Posterior vena cava (tissue), 2 donors: ENCODE measurements around the gene HAT1. TPM values are rescaled to one million over a fixed set of nuclear protein-coding genes. Genes with fewer than 3 reads are reported as not detected.
"Not testable (repeated sequence)": the region's sequence is repeated elsewhere in the genome, so short reads cannot be mapped to it uniquely, and the experiment has no call there.

ENCODE experiments used
- DNase-seq: peaks from one replicate; pipeline ENCODE4 v3.0.0-alpha.2; 2020; ENCODE audit warnings: low spot score
- intact Hi-C, 2 donors: fragments of 100-400 bp; cut with DNase I; formaldehyde crosslinking; loops; one replicate each; pipeline versions ENCODE4 v1.14.1 to v1.14.2; 2022 to 2023
- long read RNA-seq, 2 donors: library from polyadenylated mRNA; unstranded; transcript quantifications; one replicate each; pipeline ENCODE4 v2.0.0, GENCODE V29; 2020 to 2021
- total RNA-seq, 2 donors: library from RNA; stranded (reverse); fragmentation: NEBNext Ultra II Directional; extraction: Animal tissue kit (Norgen Biotek cat#: 25700); gene quantifications; one replicate each; pipeline ENCODE4 v1.2.1, GENCODE V29; 2021
- donor health status: DM: yes; HTN: yes; CAD: no.
- donor health status: DM: yes; HTN: yes; CAD: no.

HAT1 gene, protein sequence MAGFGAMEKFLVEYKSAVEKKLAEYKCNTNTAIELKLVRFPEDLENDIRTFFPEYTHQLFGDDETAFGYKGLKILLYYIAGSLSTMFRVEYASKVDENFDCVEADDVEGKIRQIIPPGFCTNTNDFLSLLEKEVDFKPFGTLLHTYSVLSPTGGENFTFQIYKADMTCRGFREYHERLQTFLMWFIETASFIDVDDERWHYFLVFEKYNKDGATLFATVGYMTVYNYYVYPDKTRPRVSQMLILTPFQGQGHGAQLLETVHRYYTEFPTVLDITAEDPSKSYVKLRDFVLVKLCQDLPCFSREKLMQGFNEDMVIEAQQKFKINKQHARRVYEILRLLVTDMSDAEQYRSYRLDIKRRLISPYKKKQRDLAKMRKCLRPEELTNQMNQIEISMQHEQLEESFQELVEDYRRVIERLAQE
- 10 to 100 TPM; 29.1 to 42.5 TPM for total RNA-seq
- long read RNA-seq, donor 1, transcript HAT1-201 (11 exons, 1,626 nt): major isoform, 10 of 14 reads
- long read RNA-seq, donor 1, partial matches to known transcripts: 0 of 14 reads
- long read RNA-seq, donor 1, other reads (novel, unspliced or antisense): 2 of 14 reads
- long read RNA-seq, donor 2, transcript HAT1-203 (10 exons, 1,567 nt): minor isoform, 9 of 158 reads
- long read RNA-seq, donor 2, transcript HAT1-201 (11 exons, 1,626 nt): major isoform, 120 of 158 reads
- long read RNA-seq, donor 2, partial matches to known transcripts: 18 of 158 reads
- long read RNA-seq, donor 2, other reads (novel, unspliced or antisense): 10 of 158 reads

GRCh38 chr2:171922230-171923022 lies at the start of gene HAT1:
HAT1 (plus strand) TSS chr2:171922461; CDS start chr2:171922501, 40 bp downstream.
- intact Hi-C loops: no loop called here
- DNase-seq: peak; percentile 99

DNA sequence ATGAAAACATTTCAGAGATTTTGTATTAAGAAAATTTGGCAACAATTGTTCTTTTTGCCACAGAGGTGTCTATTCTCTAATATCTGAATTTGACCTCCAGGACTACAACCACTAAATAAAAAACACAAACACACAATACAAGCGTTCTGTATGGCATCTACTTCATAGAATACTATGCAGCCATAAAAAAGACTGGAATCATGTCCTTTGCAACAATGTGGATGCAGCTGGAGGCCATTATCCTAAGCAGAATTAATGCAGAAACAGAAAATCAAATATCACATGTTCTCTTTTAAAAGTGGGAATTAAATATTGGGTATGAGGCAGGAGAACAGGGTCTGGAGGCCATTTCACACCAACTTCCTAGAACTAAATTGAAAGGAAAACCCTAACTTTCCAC lies 47.7 kb upstream of the HAT1 start:
- intact Hi-C loops: no loop called here
- no peak for DNase-seq

DNA sequence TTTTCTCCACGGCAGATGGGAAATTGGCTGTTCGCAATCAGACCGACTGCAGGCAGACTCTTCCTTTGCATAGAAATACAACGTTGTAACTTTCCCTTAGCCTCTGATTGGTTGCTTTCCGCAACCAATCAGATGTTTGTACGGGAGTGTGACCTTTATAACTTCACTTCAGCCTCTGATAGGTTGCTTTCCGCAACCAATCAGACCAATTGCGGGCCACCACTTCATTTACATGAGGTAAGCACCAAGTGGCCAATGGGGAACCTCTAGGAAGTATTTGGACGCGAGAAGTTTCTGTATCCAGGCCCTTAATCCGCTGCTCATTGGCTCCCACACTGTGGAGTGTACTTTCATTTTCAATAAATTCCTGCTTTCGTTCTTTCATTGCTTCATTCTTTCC lies 47.3 kb upstream of the HAT1 start:
- no peak for DNase-seq
- intact Hi-C loops: no loop called here

GRCh38 chr2:171878481-171878993 lies 43.7 kb upstream of the HAT1 start:
- intact Hi-C loops: no loop called here
- no peak for DNase-seq

- DNase-seq: no peak
- intact Hi-C loops: no loop called here
Observed at GRCh38 chr2:171879865-171880264, 42.4 kb upstream of the HAT1 start.

- no peak for DNase-seq
- intact Hi-C loops: no loop called here
Observed at GRCh38 chr2:171880774-171881173, 41.5 kb upstream of the HAT1 start.

DNA sequence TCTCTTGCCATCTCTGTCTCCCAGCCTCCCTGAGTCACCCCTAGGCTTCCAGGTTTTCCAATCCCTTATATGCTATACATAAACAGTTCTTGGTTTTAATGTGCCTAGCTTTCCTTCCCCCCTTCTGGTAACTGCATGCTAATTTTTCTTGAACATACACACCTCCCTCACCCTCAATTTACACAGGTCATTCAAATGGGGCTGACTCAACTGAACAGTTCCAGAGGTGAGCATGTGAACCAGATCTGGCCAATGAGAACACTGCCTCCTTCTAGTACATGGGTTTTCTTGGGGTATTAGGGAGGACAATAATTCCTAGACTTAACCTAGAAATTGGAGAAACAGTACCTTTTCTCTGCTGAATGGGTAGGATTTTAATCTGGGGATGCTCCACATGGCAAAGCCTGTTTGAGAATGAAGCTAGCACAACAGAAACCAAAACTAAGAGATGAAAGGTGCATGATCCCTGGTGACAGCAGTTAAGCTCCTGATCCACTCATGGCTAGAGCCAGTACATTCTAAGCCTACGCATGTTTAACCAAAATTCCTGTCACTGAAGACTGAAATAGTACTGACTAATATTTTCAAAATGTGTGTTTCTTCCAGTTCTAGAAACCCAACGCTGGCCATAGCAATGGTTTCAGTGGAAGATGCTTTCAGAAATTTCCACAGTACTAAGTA lies 40.0 kb upstream of the HAT1 start:
- DNase-seq: no peak

DNA sequence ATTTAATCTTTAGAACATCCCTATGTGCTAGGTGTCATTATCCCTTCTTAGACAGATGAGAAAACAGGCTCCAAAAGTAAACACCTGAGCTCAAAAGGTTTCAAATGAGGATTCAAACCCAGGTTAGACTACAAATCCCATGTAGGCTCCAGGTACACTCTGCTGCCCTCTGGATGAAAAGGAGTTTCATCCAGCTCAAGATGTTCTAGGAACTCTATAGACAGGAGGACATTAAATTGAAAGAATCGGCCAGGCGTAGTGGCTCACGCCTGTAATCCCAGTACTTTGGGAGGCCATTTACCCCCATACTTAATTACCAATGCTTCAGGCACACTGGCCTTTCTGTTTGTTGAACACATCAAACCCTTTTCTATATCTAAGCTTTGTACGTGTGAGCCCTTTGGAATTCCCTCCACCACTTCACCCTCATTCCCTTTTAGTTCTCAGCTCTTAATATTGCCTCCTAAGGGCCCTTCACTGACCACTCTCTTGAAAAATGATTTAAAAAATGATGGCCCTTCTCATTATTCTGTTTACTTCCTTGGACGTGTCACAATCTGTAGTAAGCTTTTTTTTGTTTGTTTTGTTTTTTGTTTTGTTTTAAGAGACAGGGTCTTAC lies 38.9 kb upstream of the HAT1 start:
- DNase-seq: no peak
- intact Hi-C loops: no loop called here

More for the DNA sequence above, 40.0 kb upstream of the HAT1 start:
- intact Hi-C loops: no loop called here

GRCh38 chr2:171889333-171889732 lies 32.9 kb upstream of the HAT1 start:
- intact Hi-C loops: no loop called here

DNA sequence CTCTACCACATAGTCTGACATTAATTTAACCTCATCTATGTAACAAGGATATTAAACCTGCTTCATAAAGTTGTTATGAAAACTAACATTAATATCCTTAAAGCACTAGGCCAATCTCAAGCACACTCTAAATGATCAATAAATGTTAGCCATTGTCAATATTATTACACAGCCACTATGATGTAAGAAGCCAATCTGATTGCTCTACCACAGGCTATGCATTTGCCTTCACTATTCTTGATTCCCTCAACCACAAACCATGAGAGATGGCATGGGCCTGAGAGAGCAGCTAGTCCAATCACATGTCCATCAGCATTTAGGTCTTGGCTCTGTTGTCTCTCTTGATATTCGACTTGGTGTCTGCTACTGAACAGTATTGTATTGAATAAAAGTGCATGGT lies 32.5 kb upstream of the HAT1 start:
- no peak for DNase-seq
- intact Hi-C loops: no loop called here

More at GRCh38 chr2:171889333-171889732, 32.9 kb upstream of the HAT1 start:
- no peak for DNase-seq

DNA sequence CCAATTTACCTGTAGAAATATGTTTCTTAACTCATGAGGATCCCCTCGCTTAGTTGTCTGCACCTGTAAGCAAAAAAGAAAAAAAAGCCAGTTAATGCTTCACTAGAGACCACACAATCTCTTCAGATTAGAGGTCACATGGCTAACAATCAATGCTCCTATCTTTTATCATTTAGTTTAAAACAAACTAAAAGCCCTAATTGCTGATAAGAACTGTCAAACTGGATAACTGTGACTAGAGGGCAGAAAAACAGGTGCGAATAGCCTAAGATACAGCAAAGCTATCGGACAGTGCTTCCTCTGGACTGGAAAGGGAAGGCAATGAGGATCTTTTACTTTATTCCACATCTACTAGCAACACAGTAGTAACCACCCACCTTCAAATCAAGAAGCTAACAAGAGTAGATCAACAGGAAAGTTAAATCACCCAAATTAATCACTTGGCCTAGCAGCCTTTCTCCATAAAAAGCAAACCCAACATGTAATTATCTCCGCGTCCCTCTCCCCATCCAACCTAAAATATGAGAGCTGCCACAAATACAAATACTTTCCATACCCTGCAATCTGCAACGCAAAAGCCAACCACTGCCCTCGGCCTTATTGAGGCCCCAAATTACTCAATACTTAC lies 29.0 kb upstream of the HAT1 start:
- intact Hi-C loops: no loop called here
- no peak for DNase-seq

DNA sequence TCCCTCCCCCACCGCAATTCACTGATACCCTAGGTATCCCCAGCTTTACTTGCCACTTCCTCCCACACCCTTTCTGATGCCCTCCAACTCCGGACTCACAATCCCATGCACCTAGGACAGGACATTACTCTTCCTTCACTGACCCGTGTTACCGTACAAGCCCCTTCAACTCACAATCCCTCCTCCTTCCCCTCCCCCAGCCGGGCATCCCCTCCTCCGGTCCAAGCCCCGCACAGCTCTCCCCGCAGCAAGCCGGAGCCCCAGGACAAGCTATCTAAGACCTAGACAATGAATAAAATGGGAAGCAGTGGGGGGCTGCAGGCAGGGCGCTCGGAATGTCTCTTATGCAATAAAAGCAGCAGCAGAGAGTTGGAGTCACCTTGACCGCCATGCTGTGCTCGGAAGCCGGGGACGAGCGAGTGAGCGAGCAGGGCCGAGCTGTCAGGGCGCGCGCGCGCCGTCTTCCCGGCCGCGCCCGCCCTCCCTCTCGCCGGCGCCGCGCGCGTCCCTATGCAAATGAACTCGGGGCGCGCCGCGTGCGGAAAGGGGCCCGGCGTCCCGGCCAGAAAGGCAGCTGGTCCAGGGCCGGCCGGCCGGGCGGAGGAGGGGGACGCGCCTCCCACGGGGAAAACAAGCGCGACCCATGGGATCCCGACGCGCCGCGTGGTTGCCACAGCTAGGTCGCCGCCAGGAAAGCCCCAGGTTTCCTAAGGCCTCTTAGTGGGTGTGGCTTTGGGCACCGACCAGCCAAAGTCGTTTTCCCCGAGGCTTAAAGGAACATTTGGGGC lies 28.2 kb upstream of the HAT1 start, which contains the start of gene SLC25A12:
Gene SLC25A12, minus strand, starts transcription at position 421 of the 788 bp plus-strand sequence. Its CDS starts 30 bp downstream, at position 391.
- DNase-seq: peak; percentile 94
- intact Hi-C loops: no loop called here

- no peak for DNase-seq
- intact Hi-C loops: no loop called here
Observed at GRCh38 chr2:171894612-171894947, 27.7 kb upstream of the HAT1 start.

DNA sequence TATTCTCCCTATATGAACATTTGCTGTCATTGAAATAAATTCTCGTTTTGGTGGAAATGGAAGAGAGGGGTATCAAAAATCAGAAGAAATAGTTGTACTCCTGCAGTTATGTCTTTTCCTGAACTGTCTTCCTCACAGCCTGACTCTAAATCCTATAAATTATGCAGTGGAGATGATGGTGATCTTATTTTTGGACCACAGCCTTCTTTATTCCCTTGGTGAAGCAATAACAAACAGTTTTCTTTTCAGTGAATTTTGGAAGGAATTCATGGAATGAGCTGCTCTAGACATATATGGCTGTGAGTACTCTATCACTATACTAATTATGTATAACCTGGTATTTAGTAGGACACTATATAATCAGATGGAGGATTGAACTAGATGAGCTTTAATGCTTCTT lies 26.5 kb upstream of the HAT1 start:
- intact Hi-C loops: no loop called here
- DNase-seq: no peak

GRCh38 chr2:171899623-171900282 lies 22.5 kb upstream of the HAT1 start:
- intact Hi-C loops, DNase-seq: not testable (repeated sequence)

DNA sequence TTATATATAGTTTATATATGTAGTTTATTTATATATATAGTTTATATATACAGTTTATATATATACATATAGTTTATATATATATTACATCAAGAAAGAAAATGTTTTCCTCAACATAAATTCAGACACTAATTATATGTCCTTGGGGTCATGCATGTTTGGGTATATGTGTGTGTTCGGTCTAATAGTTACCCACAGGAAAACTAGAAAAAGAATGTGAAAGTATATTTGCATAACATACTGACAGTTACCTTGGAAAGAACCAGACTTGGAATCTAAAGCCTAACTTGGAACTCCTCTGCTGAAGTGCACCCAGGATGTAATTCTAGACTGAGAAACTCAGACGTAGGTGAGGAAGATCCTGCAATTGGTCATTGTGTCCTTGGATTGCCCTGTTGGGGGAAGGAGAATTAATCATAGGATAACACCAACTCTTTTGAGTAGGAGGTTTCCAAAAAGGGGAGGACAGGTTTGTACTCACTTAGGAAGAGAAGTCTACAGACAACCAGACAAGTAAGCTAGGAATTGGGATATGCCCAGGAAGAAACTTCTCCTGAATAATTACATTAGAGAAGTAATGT lies 19.3 kb upstream of the HAT1 start:
- no peak for DNase-seq
- intact Hi-C loops: no loop called here

DNA sequence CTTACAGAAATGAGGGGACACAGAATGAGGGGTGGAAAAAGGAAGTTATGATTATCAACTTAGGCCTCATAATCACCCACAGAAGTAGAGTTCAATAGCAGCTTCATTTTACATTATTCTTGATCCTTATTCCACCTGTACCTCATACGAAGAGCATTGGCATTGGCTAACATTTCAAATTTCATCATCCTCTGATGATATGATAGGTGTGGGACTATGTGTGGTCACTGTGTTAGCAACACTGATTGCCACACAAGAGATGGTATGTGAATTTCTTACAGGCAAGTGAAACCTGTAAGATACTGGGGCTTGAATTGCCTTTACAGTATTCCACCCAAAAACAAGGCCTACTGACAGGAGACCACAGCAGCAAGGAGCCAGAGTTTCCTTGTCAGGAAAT lies 14.0 kb upstream of the HAT1 start:
- DNase-seq: no peak
- intact Hi-C loops: no loop called here
